PC-3 (cell line): ENCODE measurements around the gene PLXNA2. TPM values are rescaled to one million over a fixed set of nuclear protein-coding genes. Genes with fewer than 3 reads are reported as not detected.

Experiments
- ATAC-seq: fragments of 200-7000 bp; cut with Tn5 transposase; 2 replicates; pipeline ENCODE4 v1.9.1; 2020; ENCODE audit warnings: mild to moderate bottlenecking, moderate library complexity
- BruUV-seq: library from RNA; stranded (reverse); fragments of 400-500 nt; replicated peaks from 2 replicates; lab custom pipeline; 2021; lab: Mats Ljungman, UMichigan
- CTCF ChIA-PET: fragments of 300-600 bp; sonication (Branson Sonifier 250); formaldehyde crosslinking; loops from one replicate; lab custom pipeline; 2022; ENCODE audit warnings: antibody characterized with exemption; lab: Charles Lee
- POLR2A ChIA-PET: fragments of 300-600 bp; sonication (Branson Sonifier 250); formaldehyde crosslinking; loops from one replicate; lab custom pipeline; 2022; ENCODE audit warnings: antibody characterized with exemption; ENCODE audit not compliant: unreplicated experiment; lab: Charles Lee
- DNase-seq: peaks from one replicate; pipeline ENCODE4 v3.0.0-alpha.2; 2015
- H2AFZ ChIP-seq: fragments of 300-600 bp; sonication (generic); 2 replicates; pipeline ENCODE4 v1.6.0; 2016; ENCODE audit warnings: antibody characterized with exemption, low read length
- H3F3A ChIP-seq: fragments of 300-600 bp; sonication (generic); one replicate; pipeline ENCODE4 v1.6.0; 2017; ENCODE audit warnings: antibody characterized with exemption, low read length, control low read depth, mild to moderate bottlenecking; ENCODE audit not compliant: unreplicated experiment
- H3K27ac ChIP-seq: fragments of 300-600 bp; sonication (generic); 2 replicates; pipeline ENCODE4 v1.5.1; 2016; ENCODE audit warnings: mild to moderate bottlenecking, low read length
- H3K27me3 ChIP-seq: fragments of 300-600 bp; sonication (generic); 2 replicates; pipeline ENCODE4 v1.6.1; 2016; ENCODE audit warnings: low read length, mixed read lengths
- H3K36me3 ChIP-seq: fragments of 300-600 bp; sonication (generic); 2 replicates; pipeline ENCODE4 v1.6.1; 2016; ENCODE audit warnings: low read depth, mixed run types, low read length, mixed read lengths
- H3K4me1 ChIP-seq: fragments of 300-600 bp; sonication (generic); 2 replicates; pipeline ENCODE4 v1.5.1; 2016; ENCODE audit warnings: low read length; ENCODE audit not compliant: insufficient read depth
- H3K4me2 ChIP-seq: fragments of 300-600 bp; sonication (generic); 2 replicates; pipeline ENCODE4 v1.6.0; 2016; ENCODE audit warnings: low read length
- H3K4me3 ChIP-seq: fragments of 300-600 bp; sonication (generic); 2 replicates; pipeline ENCODE4 v1.5.1; 2016; ENCODE audit warnings: mild to moderate bottlenecking, low read length, mixed read lengths
- H3K79me2 ChIP-seq: fragments of 300-600 bp; sonication (generic); 2 replicates; pipeline ENCODE4 v1.6.1; 2017; ENCODE audit warnings: low read length, mixed read lengths
- H3K9ac ChIP-seq: fragments of 300-600 bp; sonication (generic); 2 replicates; pipeline ENCODE4 v1.6.0; 2016; ENCODE audit warnings: mild to moderate bottlenecking, low read length
- H3K9me2 ChIP-seq: fragments of 300-600 bp; sonication (generic); replicated peaks from 2 replicates; pipeline ENCODE4 v1.6.1; 2016; ENCODE audit warnings: mixed run types, low read length, mixed read lengths
- H3K9me3 ChIP-seq: fragments of 300-600 bp; sonication (generic); 2 replicates; pipeline ENCODE4 v1.6.1; 2016; ENCODE audit warnings: low read length, mixed read lengths
- H4K20me1 ChIP-seq: fragments of 300-600 bp; sonication (generic); 2 replicates; pipeline ENCODE4 v1.6.1; 2016; ENCODE audit warnings: low read length, mixed read lengths
- EZH2 ChIP-seq: fragments of 300-600 bp; sonication (generic); IDR thresholded peaks from one replicate; pipeline ENCODE4 v1.6.1; 2017; ENCODE audit warnings: antibody characterized with exemption, mild to moderate bottlenecking, low read length; ENCODE audit not compliant: unreplicated experiment
- EZH2phosphoT487 ChIP-seq: fragments of 300-600 bp; sonication (generic); IDR thresholded peaks from 2 replicates; pipeline ENCODE4 v1.6.1; 2018; ENCODE audit warnings: mild to moderate bottlenecking, antibody characterized with exemption, low read length, borderline replicate concordance
- intact Hi-C: fragments of 100-400 bp; cut with micrococcal nuclease; formaldehyde crosslinking; loops from 2 replicates; pipeline ENCODE4 v1.9.0; 2023
- total RNA-seq: library from RNA; depleted of rRNA; stranded (reverse); fragments of >200 nt; gene quantifications from 2 replicates; pipeline ENCODE4 v1.2.3, GENCODE V29; 2014
- TF ChIP-seq, protein P1 (sequence below): fragments of 300-600 bp; sonication (generic); conservative IDR thresholded peaks from 2 replicates; pipeline ENCODE4 v1.5.1; 2017; ENCODE audit warnings: antibody characterized with exemption, low read depth, mild to moderate bottlenecking, low read length

PLXNA2 gene
- total RNA-seq, 1 experiment from 2014 or later: 16.2 TPM

DNA sequence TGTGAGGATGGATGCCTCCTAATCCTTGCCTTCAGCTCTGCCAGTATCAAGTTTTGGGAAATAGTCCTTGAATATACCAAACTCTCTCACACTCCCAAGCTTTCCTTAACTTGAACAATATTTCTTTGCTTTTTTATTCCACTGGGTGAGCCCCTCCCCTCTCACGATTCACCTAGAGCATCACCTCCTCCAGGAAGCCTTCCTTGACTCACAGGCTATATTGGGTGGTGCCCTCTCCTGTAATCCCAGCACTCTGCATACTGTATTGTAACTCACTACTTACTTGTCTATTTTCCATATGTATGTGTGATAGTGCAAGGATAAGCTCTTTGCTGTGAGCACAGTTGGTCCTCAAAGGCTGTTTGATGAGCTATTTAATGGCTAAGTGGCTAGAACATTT is 114.7 kb downstream of the PLXNA2 start:
- no peaks in the 10 kb centered on the region for H3K36me3 ChIP-seq
- no peak overlapping the region for H3K9ac ChIP-seq
- no peak overlapping the region for H2AFZ ChIP-seq
- H3K9me2 ChIP-seq: no peaks in the 10 kb centered on the region
- ChIA-PET POLR2A (no interaction called here), CTCF (interaction anchor here (0.6 to 1.0 kb wide), 3 partner anchors 107 to 234 kb away, joined by 3 to 7 read pairs (median 4); no protein-coding TSS in a partner anchor)
- no peaks in the 10 kb centered on the region for H3K79me2 ChIP-seq
- DNase-seq (no peak), ATAC-seq (no peak)
- no peaks in the 10 kb centered on the region for H3F3A ChIP-seq
- intact Hi-C loops: no loop called here
- H3K4me1 ChIP-seq: peaks cover 16% of the 10 kb centered on the region
- no peaks in the 10 kb centered on the region for H4K20me1 ChIP-seq
- TF ChIP-seq EZH2phosphoT487 (no peak), EZH2 (no peak)
- TF ChIP-seq, protein P1, sequence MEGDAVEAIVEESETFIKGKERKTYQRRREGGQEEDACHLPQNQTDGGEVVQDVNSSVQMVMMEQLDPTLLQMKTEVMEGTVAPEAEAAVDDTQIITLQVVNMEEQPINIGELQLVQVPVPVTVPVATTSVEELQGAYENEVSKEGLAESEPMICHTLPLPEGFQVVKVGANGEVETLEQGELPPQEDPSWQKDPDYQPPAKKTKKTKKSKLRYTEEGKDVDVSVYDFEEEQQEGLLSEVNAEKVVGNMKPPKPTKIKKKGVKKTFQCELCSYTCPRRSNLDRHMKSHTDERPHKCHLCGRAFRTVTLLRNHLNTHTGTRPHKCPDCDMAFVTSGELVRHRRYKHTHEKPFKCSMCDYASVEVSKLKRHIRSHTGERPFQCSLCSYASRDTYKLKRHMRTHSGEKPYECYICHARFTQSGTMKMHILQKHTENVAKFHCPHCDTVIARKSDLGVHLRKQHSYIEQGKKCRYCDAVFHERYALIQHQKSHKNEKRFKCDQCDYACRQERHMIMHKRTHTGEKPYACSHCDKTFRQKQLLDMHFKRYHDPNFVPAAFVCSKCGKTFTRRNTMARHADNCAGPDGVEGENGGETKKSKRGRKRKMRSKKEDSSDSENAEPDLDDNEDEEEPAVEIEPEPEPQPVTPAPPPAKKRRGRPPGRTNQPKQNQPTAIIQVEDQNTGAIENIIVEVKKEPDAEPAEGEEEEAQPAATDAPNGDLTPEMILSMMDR: no peak
- H3K27ac ChIP-seq: no peak overlapping the region
- no peaks in the 10 kb centered on the region for H3K9me3 ChIP-seq
- no peak overlapping the region for H3K4me3 ChIP-seq
- BruUV-seq: no TSS peak
- no peak overlapping the region for H3K4me2 ChIP-seq
- no peaks in the 10 kb centered on the region for H3K27me3 ChIP-seq

DNA sequence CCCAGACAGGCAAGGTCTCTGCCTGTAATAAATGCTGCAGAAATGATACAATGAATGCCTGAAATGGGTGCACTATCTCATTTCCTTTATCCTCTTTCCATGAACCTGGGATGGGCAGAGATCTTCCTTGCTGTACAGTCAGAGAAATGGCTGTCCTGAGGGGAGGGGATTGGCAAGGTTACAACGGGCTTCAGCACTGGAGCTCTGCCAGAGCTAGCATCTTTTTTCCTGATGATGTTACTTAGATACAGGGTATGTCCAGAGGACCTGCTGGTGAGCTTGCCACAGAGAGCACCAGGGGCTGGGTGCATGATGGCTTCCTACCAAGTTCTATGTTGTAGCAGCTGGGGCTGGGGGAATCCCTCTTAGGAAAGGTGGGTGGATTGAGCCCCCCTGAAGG is 115.1 kb downstream of the PLXNA2 start:
- H3K9ac ChIP-seq: no peak overlapping the region
- intact Hi-C loops: no loop called here
- no TSS peak for BruUV-seq
- H3K27ac ChIP-seq: no peak overlapping the region
- POLR2A ChIA-PET: no interaction called here
- H3K9me2 ChIP-seq: no peaks in the 10 kb centered on the region
- DNase-seq: no peak
- H3K79me2 ChIP-seq: no peaks in the 10 kb centered on the region
- no peak overlapping the region for H3K4me2 ChIP-seq
- no peak overlapping the region for H2AFZ ChIP-seq
- peaks cover 16% of the 10 kb centered on the region for H3K4me1 ChIP-seq
- no peak overlapping the region for H3K4me3 ChIP-seq
- H3F3A ChIP-seq: no peaks in the 10 kb centered on the region
- H4K20me1 ChIP-seq: no peaks in the 10 kb centered on the region
- TF ChIP-seq, protein P1: no peak
- no peak for TF ChIP-seq EZH2
- no peak for TF ChIP-seq EZH2phosphoT487
- H3K36me3 ChIP-seq: no peaks in the 10 kb centered on the region
- H3K27me3 ChIP-seq: no peaks in the 10 kb centered on the region
- H3K9me3 ChIP-seq: no peaks in the 10 kb centered on the region
- ATAC-seq: no peak
- CTCF ChIA-PET: interaction anchor here (0.6 to 0.7 kb wide), 2 partner anchors 116 to 233 kb away, joined by 3 to 7 read pairs; no protein-coding TSS in a partner anchor

DNA sequence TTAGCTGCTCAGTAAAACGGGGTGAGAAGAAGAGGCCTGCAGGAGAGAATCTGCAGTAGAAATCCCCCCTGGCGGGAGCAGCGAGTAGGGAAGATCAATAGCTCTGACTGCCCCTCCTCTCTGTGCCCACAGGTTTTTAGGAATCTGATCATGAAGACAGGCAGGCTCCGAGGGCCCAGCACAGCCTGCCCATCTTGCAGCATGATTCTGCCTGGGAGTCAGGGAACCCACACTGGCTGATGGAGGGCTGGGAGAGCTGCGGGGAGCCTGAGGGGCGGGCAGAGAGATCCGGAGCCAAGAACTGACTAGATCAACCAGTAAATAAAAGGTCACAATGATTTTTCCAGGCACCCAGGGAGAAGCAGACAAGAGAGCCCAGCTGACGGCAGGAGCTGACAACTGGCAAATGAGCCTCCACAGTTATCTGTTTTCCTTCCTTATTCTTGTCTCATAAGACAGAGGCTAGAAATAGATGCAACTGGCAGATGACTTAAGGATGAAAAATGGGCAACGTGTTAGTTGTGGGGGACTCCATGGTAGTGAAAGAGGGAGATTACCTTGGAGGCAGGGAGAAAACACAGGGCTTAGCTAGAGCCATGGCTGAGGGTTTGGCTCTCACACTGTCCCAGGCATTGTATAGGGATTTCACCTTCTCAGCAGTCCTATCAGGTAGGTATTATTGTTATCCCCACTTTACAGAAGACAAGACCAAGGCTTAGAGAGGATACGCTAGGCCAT is 116.2 kb downstream of the PLXNA2 start:
- no peak overlapping the region for H2AFZ ChIP-seq
- no peak overlapping the region for H3K4me2 ChIP-seq
- ATAC-seq (no peak), DNase-seq (no peak)
- intact Hi-C loops: no loop called here
- no peaks in the 10 kb centered on the region for H3K9me2 ChIP-seq
- no peaks in the 10 kb centered on the region for H3K9me3 ChIP-seq
- H3K27me3 ChIP-seq: no peaks in the 10 kb centered on the region
- H3K4me1 ChIP-seq: peaks cover 13% of the 10 kb centered on the region
- CTCF ChIA-PET: no interaction called here
- H3K4me3 ChIP-seq: no peak overlapping the region
- no peak overlapping the region for H3K27ac ChIP-seq
- no peaks in the 10 kb centered on the region for H4K20me1 ChIP-seq
- H3K36me3 ChIP-seq: no peaks in the 10 kb centered on the region
- H3K9ac ChIP-seq: no peak overlapping the region
- H3K79me2 ChIP-seq: no peaks in the 10 kb centered on the region
- POLR2A ChIA-PET: no interaction called here
- no peaks in the 10 kb centered on the region for H3F3A ChIP-seq
- TF ChIP-seq, protein P1: no peak
- TF ChIP-seq EZH2 (no peak), EZH2phosphoT487 (no peak)
- no TSS peak for BruUV-seq
